Fibroblast of lung (primary cell): Measurements from ENCODE around the gene CABS1.

Experiments used
- CTCF ChIP-seq, 2 donors: IDR thresholded peaks in 1 of 2; conservative IDR thresholded peaks in 1 of 2; 1 replicate in 1 of 2; 2 replicates in 1 of 2; pipeline ENCODE4 v1.5.1; 2011 to 2012; ENCODE audit warnings: low read length in 2 of 2, control low read depth in 1 of 2, inconsistent platforms in 1 of 2, low read depth in 1 of 2, mild to moderate bottlenecking in 1 of 2
- EZH2 ChIP-seq: IDR thresholded peaks from 2 replicates; pipeline ENCODE4 v1.5.1; 2012; ENCODE audit warnings: low read length, control low read depth, mild to moderate bottlenecking; ENCODE audit errors: missing control alignments

DNA sequence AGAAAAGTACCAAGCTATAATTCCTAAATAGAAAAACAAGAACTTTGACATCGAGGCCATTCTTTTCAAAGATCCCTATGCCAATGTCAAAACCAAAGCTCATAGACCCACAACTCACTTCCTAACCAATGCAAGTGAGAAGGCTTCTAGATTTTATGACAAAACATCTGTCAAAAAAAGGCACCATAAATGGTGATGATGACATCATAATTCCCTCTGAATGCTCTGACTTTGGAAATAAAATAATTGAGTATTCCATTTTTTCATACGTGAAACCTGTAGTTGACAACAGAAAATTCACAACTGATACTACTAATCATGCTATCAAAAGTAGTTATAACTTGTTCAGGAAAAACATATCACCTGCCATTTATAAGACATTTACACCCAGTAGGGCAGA, 8.7 kb upstream of the CABS1 start:
- no peak for TF ChIP-seq CTCF (conservative IDR thresholded peaks at IDR 0.05 in 1 of 2, IDR thresholded peaks at IDR 0.05 in 1 of 2; ENCODE audit: low read depth in 1 of 2, low read length in 2 of 2)
- no peak for TF ChIP-seq EZH2
